ENCODE data around the gene CBFA2T3.
A peak's percentile ranks its signal among the peaks of the same experiment; 100 is the strongest.

Gene CBFA2T3

DNA sequence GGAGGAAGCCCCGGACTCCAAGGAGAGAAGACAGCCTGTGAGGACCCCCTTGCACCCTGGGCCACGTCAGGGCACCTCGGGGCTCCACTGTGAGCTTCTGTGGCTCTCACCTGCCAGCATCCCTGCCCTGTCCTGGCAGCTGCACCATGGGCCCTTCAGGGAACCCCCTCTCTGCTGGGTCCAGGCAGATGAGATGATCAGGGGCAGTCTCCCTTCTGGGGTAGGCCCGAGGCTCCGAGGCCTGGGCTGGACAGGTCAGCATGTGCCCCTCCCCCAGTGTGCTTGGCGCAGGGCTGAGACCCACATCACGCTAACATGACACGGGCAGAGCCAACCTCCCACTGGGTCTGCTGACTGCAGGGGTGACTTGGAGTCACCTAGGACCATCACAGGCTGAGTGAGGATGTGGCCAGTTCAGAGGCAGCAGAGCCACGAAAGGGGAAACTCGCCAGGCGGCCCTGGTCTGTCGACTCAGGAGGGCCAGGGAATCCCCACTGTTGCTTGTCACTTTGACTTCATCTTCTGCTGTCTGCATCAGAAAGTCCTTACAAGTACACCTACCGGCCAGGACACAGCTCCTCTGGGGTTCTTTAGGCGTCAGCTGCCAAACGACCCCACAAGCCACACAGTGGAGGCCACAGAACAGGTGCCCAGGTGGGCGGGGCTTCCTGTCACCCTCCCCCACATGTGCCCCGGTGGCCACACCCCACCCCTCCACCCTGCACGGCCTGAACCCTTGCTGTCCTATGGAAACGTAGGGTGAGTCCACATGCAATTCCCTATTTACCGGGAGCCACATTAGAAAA, 122.5 kb downstream of the CBFA2T3 start:
- peak overlapping the region; percentile 85 to 90 (median 89) for H3K4me3 Mint-ChIP-seq
- no peaks in the 10 kb centered on the region for H3K27me3 Mint-ChIP-seq (ENCODE audit: low read depth)
- no peaks in the 10 kb centered on the region for H3K9me3 Mint-ChIP-seq
- peaks cover 7% of the 10 kb centered on the region for H3K36me3 Mint-ChIP-seq (ENCODE audit: low read depth)
- TF ChIP-seq, protein P1, sequence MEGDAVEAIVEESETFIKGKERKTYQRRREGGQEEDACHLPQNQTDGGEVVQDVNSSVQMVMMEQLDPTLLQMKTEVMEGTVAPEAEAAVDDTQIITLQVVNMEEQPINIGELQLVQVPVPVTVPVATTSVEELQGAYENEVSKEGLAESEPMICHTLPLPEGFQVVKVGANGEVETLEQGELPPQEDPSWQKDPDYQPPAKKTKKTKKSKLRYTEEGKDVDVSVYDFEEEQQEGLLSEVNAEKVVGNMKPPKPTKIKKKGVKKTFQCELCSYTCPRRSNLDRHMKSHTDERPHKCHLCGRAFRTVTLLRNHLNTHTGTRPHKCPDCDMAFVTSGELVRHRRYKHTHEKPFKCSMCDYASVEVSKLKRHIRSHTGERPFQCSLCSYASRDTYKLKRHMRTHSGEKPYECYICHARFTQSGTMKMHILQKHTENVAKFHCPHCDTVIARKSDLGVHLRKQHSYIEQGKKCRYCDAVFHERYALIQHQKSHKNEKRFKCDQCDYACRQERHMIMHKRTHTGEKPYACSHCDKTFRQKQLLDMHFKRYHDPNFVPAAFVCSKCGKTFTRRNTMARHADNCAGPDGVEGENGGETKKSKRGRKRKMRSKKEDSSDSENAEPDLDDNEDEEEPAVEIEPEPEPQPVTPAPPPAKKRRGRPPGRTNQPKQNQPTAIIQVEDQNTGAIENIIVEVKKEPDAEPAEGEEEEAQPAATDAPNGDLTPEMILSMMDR (IDR thresholded peaks at IDR 0.05; ENCODE audit: unreplicated experiment in 3 of 3) = no peak
- no peak overlapping the region for H3K27ac Mint-ChIP-seq
- H3K4me1 Mint-ChIP-seq = peaks cover 14% of the 10 kb centered on the region

DNA sequence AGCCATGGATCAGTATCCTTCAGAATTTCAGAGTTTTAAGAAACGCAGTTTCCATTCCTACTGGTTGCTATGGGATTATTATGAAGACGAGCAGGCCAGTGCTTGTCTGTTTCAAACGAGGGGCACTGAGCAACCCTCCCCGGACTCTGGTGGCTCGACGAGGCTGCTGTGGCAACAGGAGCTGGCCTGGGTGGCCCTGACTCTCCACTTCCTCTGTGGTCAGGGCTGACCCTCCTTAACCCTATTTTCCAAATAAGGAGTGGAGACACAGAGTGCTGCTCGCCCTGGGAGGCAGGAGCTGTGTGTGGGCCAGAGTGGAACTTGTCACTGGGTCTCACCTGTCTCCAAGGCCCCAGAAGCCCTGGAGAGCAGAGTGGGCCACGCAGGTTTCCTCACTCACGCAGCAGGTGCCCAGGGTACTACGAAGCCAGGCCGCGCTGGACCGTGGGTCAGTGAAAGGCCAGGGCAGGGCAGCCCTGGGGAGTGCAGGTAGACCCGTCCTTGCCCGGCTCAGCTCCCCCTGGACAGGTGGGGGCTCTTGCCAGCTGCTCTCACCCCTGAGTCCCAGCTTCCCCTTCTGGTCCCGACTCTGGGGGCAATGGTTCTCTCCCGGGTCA, 123.6 kb downstream of the CBFA2T3 start:
- Mint-ChIP-seq H3K4me1 (peaks cover 14% of the 10 kb centered on the region), H3K9me3 (no peaks in the 10 kb centered on the region), H3K27me3 (ENCODE audit: low read depth) (no peaks in the 10 kb centered on the region), H3K36me3 (ENCODE audit: low read depth) (peaks cover 7% of the 10 kb centered on the region), H3K4me3 (no peak overlapping the region), H3K27ac (no peak overlapping the region)
- TF ChIP-seq, protein P1 (IDR thresholded peaks at IDR 0.05; ENCODE audit: unreplicated experiment in 3 of 3) = no peak

DNA sequence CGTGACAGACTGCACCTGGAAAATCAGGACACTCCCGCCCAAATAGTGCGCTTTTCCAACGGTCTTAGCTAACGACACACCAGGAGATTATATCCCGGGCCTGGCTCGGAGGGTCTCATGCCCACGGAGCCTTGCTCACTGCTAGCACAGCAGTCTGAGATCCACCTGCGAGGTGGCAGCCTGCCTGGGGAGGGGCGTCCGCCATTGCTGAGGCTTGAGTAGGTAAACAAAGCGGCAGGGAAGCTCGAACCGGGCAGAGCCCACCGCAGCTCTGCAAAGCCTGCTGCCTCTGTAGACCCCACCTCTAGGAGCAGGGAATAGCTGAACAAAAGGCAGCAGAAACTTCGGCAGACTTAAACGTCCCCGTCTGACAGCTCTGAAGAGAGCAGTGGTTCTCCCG, 125.4 kb downstream of the CBFA2T3 start:
- H3K27me3 Mint-ChIP-seq (ENCODE audit: low read depth) = no peaks in the 10 kb centered on the region

DNA sequence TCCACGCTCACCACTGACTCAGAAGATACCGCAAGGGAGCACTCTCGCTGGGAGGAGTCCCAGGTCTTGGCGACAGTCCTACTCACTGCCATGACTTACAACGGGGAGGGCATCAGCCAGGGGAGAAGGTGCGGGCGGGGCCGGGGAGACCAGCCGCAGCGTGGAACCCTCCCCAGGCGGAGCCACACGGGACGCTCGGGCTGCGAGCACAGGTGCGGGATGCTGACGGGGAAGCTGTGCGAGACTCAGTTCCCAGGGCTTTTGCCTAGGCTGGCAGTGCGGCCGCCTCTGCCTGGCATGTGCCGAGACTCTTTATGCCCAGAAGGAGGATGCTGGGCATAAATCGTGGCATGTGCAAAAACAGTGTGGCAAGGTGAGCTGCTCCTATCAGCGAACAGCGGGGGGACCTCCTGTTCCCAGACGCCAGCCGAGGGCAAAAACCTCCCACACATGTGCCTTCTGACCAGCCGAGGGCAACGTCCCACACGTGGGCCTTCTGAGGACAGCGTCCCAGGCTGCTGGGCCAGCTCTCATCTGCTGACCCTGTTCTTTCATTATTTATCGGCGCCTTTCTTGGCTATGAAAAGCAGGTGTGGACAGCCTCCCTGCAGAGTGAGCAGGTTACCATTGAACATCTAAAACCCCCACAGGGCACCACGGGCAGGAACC, 126.3 kb downstream of the CBFA2T3 start:
- TF ChIP-seq, protein P1 (IDR thresholded peaks at IDR 0.05; ENCODE audit: unreplicated experiment in 3 of 3) = no peak

More for the DNA sequence above, 125.4 kb downstream of the CBFA2T3 start:
- no peak overlapping the region for H3K27ac Mint-ChIP-seq
- TF ChIP-seq, protein P1 (IDR thresholded peaks at IDR 0.05; ENCODE audit: unreplicated experiment in 3 of 3) = no peak
- no peak overlapping the region for H3K4me3 Mint-ChIP-seq
- H3K4me1 Mint-ChIP-seq = peaks cover 6% of the 10 kb centered on the region
- H3K9me3 Mint-ChIP-seq = no peaks in the 10 kb centered on the region
- peaks cover 7% of the 10 kb centered on the region for H3K36me3 Mint-ChIP-seq (ENCODE audit: low read depth)

DNA sequence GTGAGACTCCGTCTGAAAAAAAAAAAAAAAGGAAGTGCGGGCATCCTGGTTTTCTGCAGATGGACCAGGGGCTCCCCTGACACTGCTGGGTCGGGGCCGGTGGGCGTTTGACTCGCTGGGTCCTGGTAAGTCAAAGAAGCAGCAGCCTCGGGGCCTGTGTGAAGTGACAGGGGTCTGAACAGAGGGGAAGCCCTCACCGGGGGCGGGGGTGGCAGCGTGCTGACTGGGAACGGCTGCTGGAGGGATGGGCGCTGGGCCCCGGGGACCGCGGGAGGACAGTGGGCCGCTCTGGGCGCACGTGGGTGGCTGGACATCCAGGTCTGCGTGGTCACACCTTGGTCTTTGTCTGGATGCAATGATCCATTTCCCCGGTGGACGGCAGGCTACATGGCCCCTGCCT, 128.4 kb downstream of the CBFA2T3 start:
- TF ChIP-seq, protein P1 (IDR thresholded peaks at IDR 0.05; ENCODE audit: unreplicated experiment in 3 of 3) = no peak
- H3K4me3 Mint-ChIP-seq = no peak overlapping the region
- peaks cover 7% of the 10 kb centered on the region for H3K36me3 Mint-ChIP-seq (ENCODE audit: low read depth)
- H3K9me3 Mint-ChIP-seq = no peaks in the 10 kb centered on the region
- H3K4me1 Mint-ChIP-seq = no peaks in the 10 kb centered on the region
- no peaks in the 10 kb centered on the region for H3K27me3 Mint-ChIP-seq (ENCODE audit: low read depth)
- no peak overlapping the region for H3K27ac Mint-ChIP-seq

More for the DNA sequence above, 126.3 kb downstream of the CBFA2T3 start:
- Mint-ChIP-seq H3K4me1 (peaks cover 6% of the 10 kb centered on the region), H3K36me3 (ENCODE audit: low read depth) (peaks cover 7% of the 10 kb centered on the region), H3K27ac (no peak overlapping the region), H3K27me3 (ENCODE audit: low read depth) (no peaks in the 10 kb centered on the region), H3K4me3 (no peak overlapping the region), H3K9me3 (no peaks in the 10 kb centered on the region)

All from nephron (organoid).